K562 (cell line): ENCODE measurements around the gene CORO1A. TPM values are rescaled to one million over a fixed set of nuclear protein-coding genes. Genes with fewer than 3 reads are reported as not detected.
A peak's percentile ranks its signal among the peaks of the same experiment; 100 is the strongest.
"Not testable (repeated sequence)": the region's sequence is repeated elsewhere in the genome, so short reads cannot be mapped to it uniquely, and the experiment has no call there.

Source experiments
- ATAC-seq: fragments of 200-7000 bp; cut with Tn5 transposase; 3 replicates; pipeline ENCODE4 v1.9.1; 2020; ENCODE audit warnings: moderate library complexity
- BruUV-seq: library from RNA; stranded (reverse); fragments of 400-500 nt; replicated peaks from 2 replicates; lab custom pipeline; 2021; lab: Mats Ljungman, UMichigan
- CTCF ChIA-PET: fragments of 300-600 bp; formaldehyde crosslinking; extraction: SDS; loops from one replicate; lab custom pipeline; 2021; ENCODE audit warnings: low intra/inter-chr PET ratio; lab: Yijun Ruan, JAX
- POLR2A ChIA-PET: fragments of 300-600, 350-650 bp; sonication (Branson Sonifier 250); formaldehyde crosslinking; extraction: SDS; loops from one replicate; lab custom pipeline; 2021; ENCODE audit warnings: antibody characterized with exemption, inconsistent platforms; lab: Yijun Ruan, JAX
- DNase-seq, 4 experiments: peaks; one replicate each; pipeline versions ENCODE4 v3.0.0 to v3.0.0-alpha.2; 2011 to 2018; ENCODE audit warnings: low spot score in 3 of 4, mixed read lengths in 3 of 4; ENCODE audit errors: extremely low read depth in 1 of 4
- FAIRE-seq: peaks from 2 replicates; lab custom pipeline; 2011; peaks lifted over from hg19 to GRCh38; lab: Jason Lieb, UNC
- H2AFZ ChIP-seq: 2 replicates; pipeline ENCODE4 v1.6.0; 2011; ENCODE audit warnings: low read depth, low read length, control low read depth, inconsistent platforms
- H3K27ac ChIP-seq: fragments of 200-600 bp; 3 replicates; pipeline ENCODE4 v1.8.0; 2011; ENCODE audit warnings: low read depth, mild to moderate bottlenecking, control low read depth, inconsistent platforms, low read length, moderate library complexity, mixed read lengths; ENCODE audit errors: extremely low read depth
- H3K27me3 ChIP-seq, 2 experiments: fragments of 300-600 bp in 1 of 2; 2 replicates in 1 of 2; 3 replicates in 1 of 2; pipeline versions ENCODE4 v1.6.0 to v1.8.0; 2011; ENCODE audit warnings: inconsistent platforms in 2 of 2, low read length in 2 of 2, mild to moderate bottlenecking in 1 of 2, mixed read lengths in 1 of 2, moderate library complexity in 1 of 2; ENCODE audit not compliant: control insufficient read depth in 2 of 2, insufficient read depth in 2 of 2
- H3K36me3 ChIP-seq: fragments of 300-600 bp; 3 replicates; pipeline ENCODE4 v1.8.0; 2011; ENCODE audit warnings: mild to moderate bottlenecking, low read length, inconsistent platforms; ENCODE audit not compliant: control insufficient read depth, insufficient read depth
- H3K4me1 ChIP-seq, 2 experiments: fragments of 200-600 bp in 1 of 2; replicated peaks in 1 of 2; 2 replicates in 1 of 2; 3 replicates in 1 of 2; pipeline versions ENCODE4 v1.5.1 to v1.8.0; 2011; ENCODE audit warnings: inconsistent platforms in 2 of 2, low read length in 2 of 2, mild to moderate bottlenecking in 1 of 2, mixed read lengths in 1 of 2, moderate library complexity in 1 of 2; ENCODE audit not compliant: control insufficient read depth in 2 of 2, insufficient read depth in 2 of 2
- H3K4me2 ChIP-seq: 2 replicates; pipeline ENCODE4 v1.6.1; 2011; ENCODE audit warnings: low read length, control low read depth, inconsistent platforms, mixed read lengths; ENCODE audit not compliant: insufficient read depth
- H3K4me3 ChIP-seq: fragments of 200-600 bp; sonication (generic), shearing (Covaris generic); 2 replicates; pipeline ENCODE4 v1.5.1; 2016; ENCODE audit warnings: control low read depth, inconsistent platforms
- H3K79me2 ChIP-seq: fragments of 200-600 bp; 3 replicates; pipeline ENCODE4 v1.8.0; 2011; ENCODE audit warnings: low read length, inconsistent platforms; ENCODE audit not compliant: control insufficient read depth, insufficient read depth
- H3K9ac ChIP-seq, 2 experiments: 2 replicates each; pipeline versions ENCODE4 v1.6.0 to v1.6.1; 2011; ENCODE audit warnings: low read depth in 2 of 2, low read length in 2 of 2, control low read depth in 1 of 2, inconsistent platforms in 1 of 2, mild to moderate bottlenecking in 1 of 2, mixed read lengths in 1 of 2; ENCODE audit not compliant: insufficient read depth in 1 of 2
- H3K9me1 ChIP-seq: one replicate; pipeline ENCODE4 v1.6.0; 2011; ENCODE audit warnings: inconsistent platforms, mild to moderate bottlenecking, low read length, moderate library complexity; ENCODE audit not compliant: control insufficient read depth, insufficient read depth
- H3K9me3 ChIP-seq: replicated peaks from 2 replicates; pipeline ENCODE4 v1.5.1; 2011; ENCODE audit warnings: low read depth, low read length, inconsistent platforms; ENCODE audit not compliant: control insufficient read depth, insufficient read depth
- H4K20me1 ChIP-seq: replicated peaks from 2 replicates; pipeline ENCODE4 v1.6.1; 2011; ENCODE audit warnings: low read length, inconsistent platforms, mixed read lengths; ENCODE audit not compliant: control insufficient read depth, insufficient read depth
- BRD4 ChIP-seq: fragments of 200-600 bp; sonication (generic); IDR thresholded peaks from 2 replicates; pipeline ENCODE4 v1.6.1; 2017; ENCODE audit warnings: inconsistent platforms
- C11orf30 ChIP-seq: fragments of 450-650 bp; IDR thresholded peaks from 2 replicates; pipeline ENCODE4 v1.6.1; 2016; ENCODE audit warnings: low read depth, mild to moderate bottlenecking
- CEBPB ChIP-seq: fragments of 450-650 bp; IDR thresholded peaks from 2 replicates; pipeline ENCODE4 v1.6.1; 2016; ENCODE audit warnings: missing genetic modification characterization, missing compliant biosample characterization
- CEBPG ChIP-seq, 3 experiments: fragments of 200-800 bp in 1 of 3; sonication (Bioruptor generic) in 1 of 3; sonication (generic) in 1 of 3; formaldehyde crosslinking in 1 of 3; IDR thresholded peaks in 2 of 3; conservative IDR thresholded peaks in 1 of 3; 2 replicates each; pipeline versions ENCODE4 v1.6.1 to v1.8.0; 2016 to 2022; ENCODE audit warnings: missing compliant biosample characterization in 2 of 3, missing genetic modification characterization in 2 of 3, mild to moderate bottlenecking in 1 of 3, missing genetic modification reagents in 1 of 3
- HOXB6 ChIP-seq: fragments of 250-450 bp; sonication (Bioruptor Pico); IDR thresholded peaks from 2 replicates; pipeline ENCODE4 v1.5.1; 2022; ENCODE audit warnings: mild to moderate bottlenecking, borderline replicate concordance
- TEAD4 ChIP-seq, 2 experiments: sonication (generic) in 1 of 2; formaldehyde crosslinking in 1 of 2; IDR thresholded peaks; 2 replicates each; pipeline versions ENCODE4 v1.6.1 to v1.8.0; 2012 to 2022; ENCODE audit warnings: borderline replicate concordance in 1 of 2, inconsistent platforms in 1 of 2, low read length in 1 of 2, mild to moderate bottlenecking in 1 of 2, missing genetic modification reagents in 1 of 2
- ZC3H4 ChIP-seq: sonication (generic); formaldehyde crosslinking; IDR thresholded peaks from 2 replicates; pipeline ENCODE4 v1.9.0; 2021; ENCODE audit warnings: missing genetic modification reagents, borderline replicate concordance
- ZNF121 ChIP-seq: sonication (generic); formaldehyde crosslinking; conservative IDR thresholded peaks from 2 replicates; pipeline ENCODE4 v1.8.0; 2022; ENCODE audit warnings: missing genetic modification reagents
- ZNF586 ChIP-seq: fragments of 450-650 bp; formaldehyde crosslinking; conservative IDR thresholded peaks from 2 replicates; pipeline ENCODE4 v1.4.0; 2020; ENCODE audit warnings: mild to moderate bottlenecking, moderate library complexity
- ZNF668 ChIP-seq: fragments of 250-450 bp; sonication (Bioruptor Pico); IDR thresholded peaks from 2 replicates; pipeline ENCODE4 v1.8.0; 2022; ENCODE audit warnings: mild to moderate bottlenecking, inconsistent platforms
- WGBS: fragments of 100-300 bp; shearing (Covaris generic); methylation state at CpG from one replicate; pipeline ENCODE4 v1.1.6; 2016; ENCODE audit warnings: low coverage, mixed read lengths; ENCODE audit not compliant: insufficient coverage; ENCODE audit errors: missing lambda C conversion rate; 5-methylcytosine and 5-hydroxymethylcytosine counted together
- in situ Hi-C: fragments of 300-500 bp; cut with MboI; formaldehyde crosslinking; loops from 4 replicates; pipeline ENCODE4 v1.15.0; 2018; ENCODE audit warnings: inconsistent platforms, mixed read lengths
- intact Hi-C: fragments of 100-400 bp; cut with micrococcal nuclease; formaldehyde crosslinking; loops from 2 replicates; pipeline ENCODE4 v1.14.2; 2022
- polyA plus RNA-seq, 8 experiments: library from polyadenylated mRNA; depleted of rRNA in 4 of 8; stranded (reverse) in 5 of 8; unstranded in 3 of 8; fragments of >200 nt; fragmentation: Nextera tagmentation in 2 of 8; fragmentation: Illumina TruSeq in 1 of 8; extraction: Ambion mirVana in 2 of 8; extraction: Trizol in 1 of 8; gene quantifications; 2 replicates each; pipeline versions ENCODE4 v1.2.1 to v1.2.3, GENCODE V29; 2011 to 2014; ENCODE audit warnings: inconsistent platforms in 1 of 8, missing spikeins in 1 of 8
- total RNA-seq, 7 experiments: library from RNA; depleted of rRNA in 6 of 7; stranded (reverse); fragments of >200 nt in 6 of 7; fragmentation: Illumina TruSeq in 2 of 7; extraction: Trizol in 2 of 7; gene quantifications; 2 replicates each; pipeline versions ENCODE4 v1.2.1 to v1.2.3, GENCODE V29; 2011 to 2021; ENCODE audit warnings: low replicate concordance in 1 of 7

CORO1A gene
- total and polyA plus RNA-seq, 9 of the 15 experiments (the other 6 are each of a cell fraction or from before 2014, with no cell fraction given), result 0.22 to 23.8 (median 7.6) TPM

DNA sequence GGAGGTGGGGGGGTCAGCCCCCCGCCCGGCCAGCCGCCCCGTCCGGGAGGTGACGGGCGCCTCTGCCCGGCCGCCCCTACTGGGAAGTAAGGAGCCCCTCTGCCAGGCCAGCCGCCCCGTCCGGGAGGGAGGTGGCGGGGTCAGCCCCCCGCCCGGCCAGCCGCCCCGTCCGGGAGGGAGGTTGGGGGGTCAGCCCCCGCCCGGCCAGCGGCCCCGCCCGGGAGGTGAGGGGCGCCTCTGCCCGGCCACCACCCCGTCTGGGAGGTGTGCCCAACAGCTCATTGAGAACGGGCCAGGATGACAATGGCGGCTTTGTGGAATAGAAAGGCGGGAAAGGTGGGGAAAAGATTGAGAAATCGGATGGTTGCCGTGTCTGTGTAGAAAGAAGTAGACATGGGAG is 13.3 kb upstream of the CORO1A start:
- H4K20me1 ChIP-seq, ATAC-seq, BruUV-seq, H3K27me3 ChIP-seq, POLR2A ChIA-PET, H3K9ac ChIP-seq, H3K27ac ChIP-seq, H3K9me1 ChIP-seq, H3K4me2 ChIP-seq, H3K36me3 ChIP-seq, H3K9me3 ChIP-seq, intact Hi-C loops, H3K4me1 ChIP-seq, FAIRE-seq, DNase-seq, H2AFZ ChIP-seq, in situ Hi-C loops, CTCF ChIA-PET, H3K79me2 ChIP-seq, H3K4me3 ChIP-seq: not testable (repeated sequence)
- WGBS, result 18% methylated on average over 7 of the region's 31 CpGs

DNA sequence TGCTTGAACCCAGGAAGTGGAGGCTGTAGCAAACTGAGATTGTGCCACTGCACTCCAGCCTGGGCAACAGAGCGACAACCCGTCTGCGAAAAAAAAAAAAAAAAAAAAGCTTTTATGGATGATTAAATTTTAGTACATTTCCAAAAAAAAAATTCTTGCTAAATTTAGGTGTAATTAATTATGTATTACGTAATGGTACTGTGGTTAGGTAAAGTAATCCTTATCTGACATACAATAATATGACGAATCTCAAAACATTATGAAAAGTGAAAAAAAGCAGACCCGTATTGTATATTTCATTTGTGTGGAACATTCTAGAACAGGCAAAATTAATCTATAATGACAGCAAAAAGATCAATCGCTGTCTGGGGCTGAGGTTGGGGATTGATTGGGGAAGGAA is 10.3 kb upstream of the CORO1A start:
- Histone ChIP-seq H3K9me1 (no peaks in the 10 kb centered on the region), H3K4me3 (no peak overlapping the region)
- 57% methylated on average over 7 of the region's 7 CpGs for WGBS
- DNase-seq (no peak), FAIRE-seq (no peak)
- TF ChIP-seq C11orf30, result no peak
- TF ChIP-seq ZNF121 (CRISPR knock-in tag), result no peak
- TF ChIP-seq CEBPG (CRISPR knock-in tag; IDR thresholded peaks at IDR 0.05), result no peak
- peak; percentile 28 to 78; a peak in 2 of 4 replicates for TF ChIP-seq CEBPG (tag; conservative IDR thresholded peaks at IDR 0.05 in 1 of 2, IDR thresholded peaks at IDR 0.05 in 1 of 2)
- TF ChIP-seq BRD4, result no peak
- peak; percentile 73 for TF ChIP-seq CEBPB (tag)
- TF ChIP-seq HOXB6 (CRISPR knock-in tag), result no peak
- TF ChIP-seq ZC3H4 (CRISPR knock-in tag), result no peak
- no peak for TF ChIP-seq ZNF668 (CRISPR knock-in tag)
- TF ChIP-seq TEAD4 (IDR thresholded peaks at IDR 0.05; ENCODE audit: low read length), result no peak
- TF ChIP-seq TEAD4 (CRISPR knock-in tag; IDR thresholded peaks at IDR 0.05; ENCODE audit: borderline replicate concordance), result no peak
- TF ChIP-seq ZNF586 (CRISPR knock-in tag), result no peak
- TF ChIP-seq, all 486 proteins: peak for 2
- Histone ChIP-seq H3K79me2 (no peaks in the 10 kb centered on the region), H3K9me3 (no peaks in the 10 kb centered on the region), H2AFZ (no peak overlapping the region), H3K36me3 (no peaks in the 10 kb centered on the region), H3K4me2 (no peak overlapping the region), H3K9ac (no peak overlapping the region), H3K27me3 (no peaks in the 10 kb centered on the region), H3K27ac (no peak overlapping the region), H4K20me1 (no peaks in the 10 kb centered on the region), H3K4me1 (no peaks in the 10 kb centered on the region)
- POLR2A ChIA-PET, result no interaction called here
- intact Hi-C loops, result no loop called here
- in situ Hi-C loops, result no loop called here
- no peak for ATAC-seq
- BruUV-seq, result no TSS peak
- CTCF ChIA-PET, result no interaction called here
